HG03103 (cell line): ENCODE measurements around the gene IMPDH1.
"Not testable (repeated sequence)": the region's sequence is repeated elsewhere in the genome, so short reads cannot be mapped to it uniquely, and the experiment has no call there.

Source experiments
- ATAC-seq: cut with Tn5 transposase; IDR thresholded peaks from one replicate; pipeline ENCODE4 v1.9.1; 2021; ENCODE audit warnings: low read depth; ENCODE audit not compliant: unreplicated experiment

IMPDH1 gene

GRCh38 chr7:128409596-128410450, at the start of gene IMPDH1:
IMPDH1 (minus strand) TSS chr7:128409982; CDS start chr7:128409901, 81 bp downstream.
- peak; percentile 74 for ATAC-seq

GRCh38 chr7:128459394-128459878, 49.7 kb upstream of the IMPDH1 start:
- peak; percentile 40 for ATAC-seq

GRCh38 chr7:128458956-128459355, 49.2 kb upstream of the IMPDH1 start:
- peak; percentile 10 for ATAC-seq

GRCh38 chr7:128457385-128457784, 47.6 kb upstream of the IMPDH1 start:
- ATAC-seq, result not testable (repeated sequence)

GRCh38 chr7:128456255-128456725, 46.5 kb upstream of the IMPDH1 start:
- ATAC-seq, result peak; percentile 4

GRCh38 chr7:128455543-128456254, 45.9 kb upstream of the IMPDH1 start, which contains the start of gene HILPDA:
HILPDA (plus strand) TSS chr7:128455878; CDS start chr7:128457269, 1,391 bp downstream.
- ATAC-seq, result peak; percentile 72

GRCh38 chr7:128454808-128455542, 45.2 kb upstream of the IMPDH1 start:
- no peak for ATAC-seq

- no peak for ATAC-seq
Measured at GRCh38 chr7:128453836-128454804, 44.3 kb upstream of the IMPDH1 start.

GRCh38 chr7:128452552-128452951, 42.8 kb upstream of the IMPDH1 start:
- ATAC-seq, result no peak

GRCh38 chr7:128450913-128451312, 41.1 kb upstream of the IMPDH1 start:
- ATAC-seq, result no peak

GRCh38 chr7:128450409-128450808, 40.6 kb upstream of the IMPDH1 start:
- no peak for ATAC-seq

GRCh38 chr7:128448751-128449302, 39.0 kb upstream of the IMPDH1 start:
- ATAC-seq, result no peak

GRCh38 chr7:128447941-128448564, 38.3 kb upstream of the IMPDH1 start:
- no peak for ATAC-seq

GRCh38 chr7:128446306-128446705, 36.5 kb upstream of the IMPDH1 start:
- no peak for ATAC-seq

GRCh38 chr7:128443831-128444600, 34.2 kb upstream of the IMPDH1 start:
- ATAC-seq, result no peak

GRCh38 chr7:128442356-128442755, 32.6 kb upstream of the IMPDH1 start:
- ATAC-seq, result no peak

GRCh38 chr7:128437426-128438332, 27.9 kb upstream of the IMPDH1 start:
- ATAC-seq, result peak; percentile 83
